Activated naive CD4-positive, alpha-beta T cell treated with anti-CD3 and anti-CD28 coated beads, Interleukin-2, amount 10 ng/mL, durations not matched to agents 7 days and 5 days (primary cell): ENCODE results near the gene ZDHHC14.
"Not testable (repeated sequence)": the region's sequence is repeated elsewhere in the genome, so short reads cannot be mapped to it uniquely, and the experiment has no call there.

Experiments
- CTCF ChIA-PET: fragments of 350-600 bp; sonication (Branson Sonifier 250); formaldehyde crosslinking; loops from one replicate; lab custom pipeline; 2021; ENCODE audit warnings: antibody characterized with exemption; lab: Charles Lee
- DNase-seq: peaks from one replicate; pipeline ENCODE4 v3.0.0-alpha.2; 2020
- H3K27ac Mint-ChIP-seq: one replicate; pipeline ENCODE4 v1.8.0; 2021; ENCODE audit warnings: mild to moderate bottlenecking, moderate library complexity, mixed read lengths
- H3K27me3 Mint-ChIP-seq: one replicate; pipeline ENCODE4 v1.8.0; 2021; ENCODE audit warnings: mild to moderate bottlenecking, mixed read lengths
- H3K36me3 Mint-ChIP-seq: one replicate; pipeline ENCODE4 v1.8.0; 2021; ENCODE audit warnings: mixed read lengths
- H3K4me1 Mint-ChIP-seq: one replicate; pipeline ENCODE4 v1.8.0; 2021; ENCODE audit warnings: mixed read lengths
- H3K4me3 Mint-ChIP-seq: one replicate; pipeline ENCODE4 v1.8.0; 2021; ENCODE audit warnings: mild to moderate bottlenecking, moderate library complexity, mixed read lengths
- H3K9me3 Mint-ChIP-seq: one replicate; pipeline ENCODE4 v1.8.0; 2021; ENCODE audit warnings: mixed read lengths

The ZDHHC14 gene

DNA sequence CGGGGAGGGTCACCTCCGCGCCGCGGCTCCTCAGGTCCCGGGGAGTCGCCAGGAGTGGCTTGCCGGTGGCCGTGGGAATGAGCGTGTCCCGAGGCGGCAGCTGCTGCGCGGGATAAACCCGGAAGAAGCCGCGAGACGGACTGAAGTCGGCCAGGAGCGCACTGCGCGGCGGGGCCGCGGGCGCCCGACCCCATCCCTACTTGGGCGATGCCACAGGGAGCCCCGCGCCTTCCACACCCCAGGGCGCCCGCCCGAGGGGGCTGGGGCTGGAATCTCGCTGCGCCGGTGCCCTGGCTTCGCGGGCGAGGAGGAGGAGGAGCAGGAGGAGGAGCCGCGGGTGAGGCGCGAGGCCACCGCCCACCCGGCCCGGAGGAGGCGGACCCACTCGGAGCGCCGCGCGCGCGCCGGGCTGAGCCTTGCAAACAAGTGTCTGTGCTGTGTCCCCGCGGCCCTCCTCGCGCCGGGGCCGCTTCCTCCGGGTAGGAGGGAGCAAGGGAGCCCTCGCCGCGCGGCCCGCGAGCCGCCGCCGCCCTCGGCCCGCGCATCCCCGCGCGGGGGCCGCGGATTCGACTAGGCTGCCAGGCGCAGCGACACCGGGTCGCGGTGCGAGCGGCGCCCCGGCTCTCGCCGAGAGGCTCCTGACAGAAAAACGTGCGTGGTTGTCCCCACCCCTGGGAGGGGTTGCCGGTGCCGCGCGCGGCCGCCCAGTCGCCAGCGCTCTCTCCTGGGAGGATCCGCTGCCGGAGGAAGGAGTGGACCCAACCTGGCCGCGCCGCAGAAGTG is at the start of gene ZDHHC14:
TSS of gene ZDHHC14 (plus strand) at position 412 of the 783 bp plus-strand sequence.
- peak; percentile 91 for DNase-seq
- CTCF ChIA-PET, result no interaction called here
- Mint-ChIP-seq H3K36me3 (peaks cover 2% of the 10 kb centered on the region), H3K4me3 (peak within 1 kb of the TSS; percentile 82), H3K4me1 (peaks cover 25% of the 10 kb centered on the region), H3K27ac (peak within 1 kb of the TSS; percentile 84), H3K9me3 (no peaks in the 10 kb centered on the region), H3K27me3 (peaks cover 40% of the 10 kb centered on the region)

DNA sequence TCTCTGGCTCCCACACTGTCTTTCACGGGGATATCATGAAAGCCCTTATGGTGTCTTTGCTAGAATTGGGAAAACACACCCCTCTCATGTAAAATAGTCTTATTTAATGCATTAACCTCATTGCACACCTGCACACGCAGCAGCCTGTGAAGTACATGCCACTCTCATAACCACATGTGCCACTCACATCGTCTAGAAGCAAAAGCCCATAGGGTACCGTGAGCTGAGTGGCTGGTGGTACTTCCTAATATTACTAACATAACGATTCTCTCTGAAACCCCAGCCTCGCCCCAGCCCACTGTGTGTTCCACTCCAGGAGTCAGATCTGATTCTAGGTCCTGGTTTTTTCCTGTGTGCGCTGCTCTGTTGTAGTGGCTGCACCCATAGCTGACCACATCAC is 48.2 kb upstream of the ZDHHC14 start:
- H3K36me3 Mint-ChIP-seq, result no peaks in the 10 kb centered on the region
- CTCF ChIA-PET, result interaction anchor here (1.5 to 7.3 kb wide), 3 partner anchors 8 to 280 kb away, joined by 5 to 53 read pairs (median 39); partner anchors contain the start of gene TMEM242
- H3K4me3 Mint-ChIP-seq, result no peak overlapping the region
- H3K9me3 Mint-ChIP-seq, result no peaks in the 10 kb centered on the region
- no peak overlapping the region for H3K27ac Mint-ChIP-seq
- peaks cover 63% of the 10 kb centered on the region for H3K27me3 Mint-ChIP-seq
- DNase-seq, result no peak
- no peaks in the 10 kb centered on the region for H3K4me1 Mint-ChIP-seq

DNA sequence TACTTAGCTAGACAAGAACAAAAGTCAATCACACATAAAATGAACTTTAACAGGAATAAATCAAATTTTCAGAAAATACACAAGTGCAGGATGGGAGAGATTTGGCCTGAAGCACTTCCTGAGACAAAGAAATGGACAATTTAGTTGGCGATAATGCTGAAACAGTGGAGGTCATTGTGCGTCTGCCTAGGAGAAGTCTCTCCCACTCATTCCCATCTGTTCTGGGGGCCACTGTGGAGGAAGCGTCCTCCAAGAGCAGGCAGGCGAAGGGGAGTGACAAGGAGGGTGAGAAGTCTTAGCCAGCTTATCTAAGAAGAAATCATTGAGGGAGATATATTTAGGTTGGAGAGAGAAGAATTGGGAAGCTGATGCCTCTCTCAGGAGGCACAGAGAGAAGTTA is 47.5 kb upstream of the ZDHHC14 start:
- no peak overlapping the region for H3K4me3 Mint-ChIP-seq
- H3K36me3 Mint-ChIP-seq, result no peaks in the 10 kb centered on the region
- no peaks in the 10 kb centered on the region for H3K4me1 Mint-ChIP-seq
- no peak overlapping the region for H3K27ac Mint-ChIP-seq
- CTCF ChIA-PET, result interaction anchor here (1.3 to 7.3 kb wide), 4 partner anchors 9 to 335 kb away, joined by 3 to 53 read pairs (median 22); partner anchors contain the start of gene TMEM242
- peaks cover 65% of the 10 kb centered on the region for H3K27me3 Mint-ChIP-seq
- H3K9me3 Mint-ChIP-seq, result no peaks in the 10 kb centered on the region
- no peak for DNase-seq

GRCh38 chr6:157333956-157334355 is 47.0 kb upstream of the ZDHHC14 start:
- Mint-ChIP-seq H3K9me3 (no peaks in the 10 kb centered on the region), H3K4me3 (no peak overlapping the region), H3K36me3 (no peaks in the 10 kb centered on the region), H3K27ac (no peak overlapping the region), H3K4me1 (no peaks in the 10 kb centered on the region), H3K27me3 (peaks cover 67% of the 10 kb centered on the region)
- CTCF ChIA-PET, result interaction anchor here (1.3 to 7.3 kb wide), 5 partner anchors 9 to 334 kb away, joined by 3 to 53 read pairs (median 7); partner anchors contain the start of gene TMEM242
- DNase-seq, result no peak

DNA sequence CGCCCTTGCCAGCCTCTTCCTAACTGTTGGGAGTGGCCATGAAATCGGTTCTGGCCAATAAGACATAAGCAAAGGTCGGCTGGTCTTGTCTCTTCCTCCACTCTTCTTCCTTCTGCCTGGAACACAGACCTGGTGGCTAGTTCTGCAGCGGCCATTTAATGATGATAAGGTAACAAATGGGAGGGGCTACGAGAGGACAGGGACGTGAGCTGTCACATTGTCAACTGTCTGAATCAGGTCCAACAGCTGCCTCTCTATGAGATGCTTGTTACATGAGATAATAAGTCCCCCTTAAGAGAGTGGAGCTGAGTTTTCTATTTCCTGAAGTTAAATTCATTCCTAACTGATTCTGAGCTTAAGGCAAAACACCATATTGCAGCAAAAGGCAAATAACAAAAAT is 45.2 kb upstream of the ZDHHC14 start:
- Mint-ChIP-seq H3K4me3 (no peak overlapping the region), H3K36me3 (no peaks in the 10 kb centered on the region), H3K27me3 (peaks cover 70% of the 10 kb centered on the region), H3K9me3 (no peaks in the 10 kb centered on the region), H3K4me1 (no peaks in the 10 kb centered on the region), H3K27ac (no peak overlapping the region)
- DNase-seq, result no peak
- CTCF ChIA-PET, result interaction anchor here (0.7 to 7.3 kb wide), 10 partner anchors 11 to 278 kb away, joined by 3 to 53 read pairs (median 3); partner anchors contain the start of gene TMEM242

DNA sequence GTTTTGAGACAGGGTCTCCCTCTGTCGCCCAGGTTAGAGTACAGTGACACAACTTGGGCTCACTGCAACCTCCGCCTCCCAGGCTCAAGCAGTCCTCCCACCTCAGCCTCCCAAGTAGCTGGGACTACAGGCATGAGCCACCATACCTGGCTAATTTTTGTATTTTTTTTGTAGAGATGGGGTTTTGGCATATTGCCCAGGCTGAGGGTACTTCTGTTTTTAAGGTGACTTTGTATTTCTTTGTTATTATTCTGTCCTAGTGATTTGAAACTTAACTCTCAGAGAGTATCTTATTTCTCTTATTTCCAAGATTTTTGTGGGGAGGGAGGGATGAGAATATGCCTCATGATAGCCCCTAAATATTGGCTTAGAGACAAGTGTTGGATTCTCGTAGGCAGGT is 43.7 kb upstream of the ZDHHC14 start:
- CTCF ChIA-PET, result interaction anchor here (1.1 to 7.3 kb wide), 3 partner anchors 12 to 277 kb away, joined by 4 to 53 read pairs (median 4); partner anchors contain the start of gene TMEM242
- not testable (repeated sequence) for H3K36me3 Mint-ChIP-seq, H3K4me3 Mint-ChIP-seq, H3K27ac Mint-ChIP-seq, DNase-seq, H3K9me3 Mint-ChIP-seq, H3K4me1 Mint-ChIP-seq
- peaks cover 67% of the 10 kb centered on the region for H3K27me3 Mint-ChIP-seq

DNA sequence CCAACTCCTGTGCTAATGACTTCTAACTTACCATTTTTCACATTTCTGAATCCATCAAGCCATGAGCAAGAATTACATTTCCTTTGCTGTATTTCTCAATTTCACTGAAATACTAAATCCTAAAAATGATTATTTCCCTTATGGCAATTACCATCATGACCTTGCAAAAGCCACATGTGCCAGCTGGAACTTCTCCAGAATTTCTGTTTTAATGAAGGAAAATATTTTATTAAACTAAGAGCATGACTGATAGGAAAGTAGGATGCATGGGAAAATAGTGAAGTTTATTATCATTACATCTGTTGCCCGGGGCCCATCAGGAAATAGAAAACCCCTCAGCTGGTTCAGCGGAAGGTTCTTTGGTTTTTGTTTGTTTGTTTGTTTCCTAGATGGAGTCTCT is 43.2 kb upstream of the ZDHHC14 start:
- H3K4me1 Mint-ChIP-seq, result no peaks in the 10 kb centered on the region
- DNase-seq, result no peak
- no peaks in the 10 kb centered on the region for H3K9me3 Mint-ChIP-seq
- CTCF ChIA-PET, result interaction anchor here (7.3 kb wide), 1 partner anchor 13 kb away, joined by 53 read pairs; the partner anchor contains the start of gene TMEM242
- peaks cover 65% of the 10 kb centered on the region for H3K27me3 Mint-ChIP-seq
- H3K36me3 Mint-ChIP-seq, result no peaks in the 10 kb centered on the region
- H3K27ac Mint-ChIP-seq, result no peak overlapping the region
- no peak overlapping the region for H3K4me3 Mint-ChIP-seq

- Mint-ChIP-seq H3K27ac (no peak overlapping the region), H3K36me3 (no peaks in the 10 kb centered on the region), H3K4me1 (no peaks in the 10 kb centered on the region), H3K9me3 (no peaks in the 10 kb centered on the region), H3K4me3 (no peak overlapping the region), H3K27me3 (peaks cover 59% of the 10 kb centered on the region)
- CTCF ChIA-PET, result interaction anchor here (0.8 to 7.3 kb wide), 4 partner anchors 14 to 326 kb away, joined by 4 to 53 read pairs (median 5); partner anchors contain the start of gene TMEM242
- DNase-seq, result no peak
Measured at GRCh38 chr6:157339432-157339831, 41.6 kb upstream of the ZDHHC14 start.

DNA sequence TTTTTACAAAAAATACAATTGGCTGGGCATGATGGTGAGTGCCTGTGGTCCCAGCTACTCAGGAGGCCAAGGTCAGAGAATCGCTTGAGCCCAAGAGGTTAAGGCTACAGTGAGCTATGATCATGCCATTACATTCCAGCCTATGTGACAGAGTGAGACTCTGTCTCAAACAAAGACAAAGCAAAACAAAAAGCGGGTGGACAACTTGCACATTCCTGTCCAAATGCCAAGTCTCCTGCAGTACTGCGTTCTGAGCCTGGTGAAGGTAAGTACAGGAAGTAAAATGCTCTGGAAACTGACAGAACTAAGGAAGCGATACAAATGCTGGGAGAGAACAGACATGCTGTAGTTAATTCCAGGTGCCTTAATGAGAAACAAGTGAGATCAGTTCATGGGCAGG is 37.3 kb upstream of the ZDHHC14 start:
- H3K27me3 Mint-ChIP-seq, result peaks cover 64% of the 10 kb centered on the region
- no peaks in the 10 kb centered on the region for H3K9me3 Mint-ChIP-seq
- H3K4me1 Mint-ChIP-seq, result no peaks in the 10 kb centered on the region
- H3K36me3 Mint-ChIP-seq, result no peaks in the 10 kb centered on the region
- no peak overlapping the region for H3K4me3 Mint-ChIP-seq
- H3K27ac Mint-ChIP-seq, result no peak overlapping the region
- CTCF ChIA-PET, result interaction anchor here (1.7 kb wide), 1 partner anchor 9 kb away, joined by 7 read pairs; no protein-coding TSS in a partner anchor
- no peak for DNase-seq

DNA sequence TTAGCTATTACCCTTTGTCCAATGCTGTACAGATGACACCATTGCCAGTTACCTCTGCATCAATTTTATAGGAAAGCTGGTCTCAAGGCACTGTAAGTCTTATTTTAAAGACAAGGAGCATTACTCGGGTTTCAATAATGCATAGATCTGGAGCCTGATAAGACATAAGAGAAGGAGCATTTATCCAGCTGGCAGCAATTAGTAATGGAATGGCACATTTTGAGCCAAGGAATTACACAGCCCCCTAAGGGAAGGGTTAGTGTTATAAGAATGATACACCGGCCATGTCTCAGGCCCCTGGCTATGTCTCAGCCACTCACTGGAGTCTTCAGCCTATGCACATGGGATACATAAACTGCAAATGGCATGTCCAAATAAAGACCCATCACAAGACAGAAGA is 34.6 kb upstream of the ZDHHC14 start:
- Mint-ChIP-seq H3K9me3 (no peaks in the 10 kb centered on the region), H3K27me3 (peaks cover 62% of the 10 kb centered on the region), H3K4me1 (no peaks in the 10 kb centered on the region), H3K27ac (no peak overlapping the region), H3K4me3 (no peak overlapping the region), H3K36me3 (no peaks in the 10 kb centered on the region)
- DNase-seq, result no peak
- CTCF ChIA-PET, result no interaction called here

- no peaks in the 10 kb centered on the region for H3K9me3 Mint-ChIP-seq
- no peak overlapping the region for H3K27ac Mint-ChIP-seq
- H3K27me3 Mint-ChIP-seq, result peaks cover 52% of the 10 kb centered on the region
- H3K4me1 Mint-ChIP-seq, result no peaks in the 10 kb centered on the region
- CTCF ChIA-PET, result no interaction called here
- H3K4me3 Mint-ChIP-seq, result no peak overlapping the region
- no peak for DNase-seq
- H3K36me3 Mint-ChIP-seq, result no peaks in the 10 kb centered on the region
Measured at GRCh38 chr6:157358287-157358686, 22.7 kb upstream of the ZDHHC14 start.

DNA sequence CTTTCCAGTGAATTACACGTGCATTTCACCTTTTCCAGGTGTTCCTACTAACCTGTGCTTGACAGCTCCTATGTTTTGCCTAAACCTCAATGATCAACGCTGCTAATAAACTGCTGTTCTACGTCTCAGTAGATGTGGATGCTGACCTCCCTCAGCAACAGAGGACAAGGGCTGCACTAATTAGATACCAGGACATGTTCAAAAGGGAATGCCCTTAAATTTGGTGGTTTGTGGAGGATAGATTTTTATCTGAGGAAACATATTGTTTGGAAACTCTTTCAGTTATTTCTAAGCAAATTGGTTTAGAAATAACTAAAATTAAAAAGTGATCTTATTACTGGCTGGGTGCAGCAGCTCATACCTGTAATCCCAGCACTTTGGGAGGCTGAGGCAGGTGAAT is 19.1 kb upstream of the ZDHHC14 start:
- Mint-ChIP-seq H3K36me3 (no peaks in the 10 kb centered on the region), H3K9me3 (no peaks in the 10 kb centered on the region), H3K4me3 (no peak overlapping the region), H3K27me3 (peaks cover 46% of the 10 kb centered on the region), H3K27ac (no peak overlapping the region), H3K4me1 (no peaks in the 10 kb centered on the region)
- CTCF ChIA-PET, result no interaction called here
- no peak for DNase-seq

DNA sequence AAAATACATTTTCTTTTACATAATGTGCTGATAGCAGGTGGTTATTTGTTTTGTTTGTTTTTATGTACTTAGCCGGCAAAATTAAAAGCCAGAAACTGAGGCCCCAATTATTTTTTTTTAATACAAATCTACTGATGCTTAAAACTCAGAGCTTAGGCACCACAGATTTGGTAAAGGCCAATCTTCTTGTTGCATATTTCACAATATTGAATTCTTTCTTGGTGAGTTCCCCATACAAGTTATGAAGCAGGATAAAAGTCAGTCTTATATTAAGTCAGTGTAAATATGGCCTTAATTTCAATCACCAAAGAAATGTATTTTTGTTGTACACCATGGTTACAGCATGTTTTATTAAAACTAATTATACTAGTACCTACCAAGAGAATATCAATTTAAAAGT is 16.3 kb upstream of the ZDHHC14 start:
- CTCF ChIA-PET, result no interaction called here
- peaks cover 14% of the 10 kb centered on the region for H3K4me1 Mint-ChIP-seq
- no peak overlapping the region for H3K4me3 Mint-ChIP-seq
- H3K36me3 Mint-ChIP-seq, result no peaks in the 10 kb centered on the region
- no peaks in the 10 kb centered on the region for H3K9me3 Mint-ChIP-seq
- no peak overlapping the region for H3K27ac Mint-ChIP-seq
- H3K27me3 Mint-ChIP-seq, result peaks cover 55% of the 10 kb centered on the region
- DNase-seq, result no peak

GRCh38 chr6:157366648-157367047 is 14.3 kb upstream of the ZDHHC14 start:
- Mint-ChIP-seq H3K27me3 (peaks cover 60% of the 10 kb centered on the region), H3K4me3 (no peak overlapping the region), H3K9me3 (no peaks in the 10 kb centered on the region), H3K27ac (no peak overlapping the region), H3K36me3 (no peaks in the 10 kb centered on the region), H3K4me1 (peaks cover 19% of the 10 kb centered on the region)
- CTCF ChIA-PET, result no interaction called here
- no peak for DNase-seq
